HG03575 (cell line): ENCODE data around the gene AGBL1.

ENCODE experiments used
- ATAC-seq: cut with Tn5 transposase; IDR thresholded peaks from one replicate; pipeline ENCODE4 v1.9.1; 2021; ENCODE audit not compliant: unreplicated experiment, insufficient number of reproducible peaks, low FRiP score; ENCODE audit errors: extremely low read depth

Gene AGBL1

GRCh38 chr15:86079508-86080266 is at the start of gene AGBL1:
Gene AGBL1 (plus strand): TSS chr15:86079871.
- ATAC-seq = no peak

- no peak for ATAC-seq
These were observed 44.8 kb upstream of the AGBL1 start for GRCh38 chr15:86034904-86035303.

- ATAC-seq = no peak
These were observed 43.4 kb upstream of the AGBL1 start for GRCh38 chr15:86036243-86036642.

- ATAC-seq = no peak
These were observed 41.2 kb upstream of the AGBL1 start for GRCh38 chr15:86038491-86038890.

- no peak for ATAC-seq
These were observed 39.2 kb upstream of the AGBL1 start for GRCh38 chr15:86040356-86041033.

GRCh38 chr15:86041399-86041798 is 38.3 kb upstream of the AGBL1 start:
- ATAC-seq = no peak

GRCh38 chr15:86042226-86042625 is 37.4 kb upstream of the AGBL1 start:
- ATAC-seq = no peak

- no peak for ATAC-seq
These were observed 34.7 kb upstream of the AGBL1 start for GRCh38 chr15:86044981-86045380.

GRCh38 chr15:86054338-86054737 is 25.3 kb upstream of the AGBL1 start:
- no peak for ATAC-seq

- no peak for ATAC-seq
These were observed 24.0 kb upstream of the AGBL1 start for GRCh38 chr15:86055688-86056087.

GRCh38 chr15:86059851-86060250 is 19.8 kb upstream of the AGBL1 start:
- no peak for ATAC-seq

GRCh38 chr15:86060674-86061073 is 19.0 kb upstream of the AGBL1 start:
- ATAC-seq = no peak

GRCh38 chr15:86061581-86061980 is 18.1 kb upstream of the AGBL1 start:
- ATAC-seq = no peak

GRCh38 chr15:86062646-86063243 is 16.9 kb upstream of the AGBL1 start:
- ATAC-seq = no peak

GRCh38 chr15:86063356-86064095 is 16.1 kb upstream of the AGBL1 start:
- ATAC-seq = no peak

- ATAC-seq = no peak
These were observed 15.3 kb upstream of the AGBL1 start for GRCh38 chr15:86064326-86064725.

GRCh38 chr15:86066174-86066834 is 13.4 kb upstream of the AGBL1 start:
- ATAC-seq = no peak

GRCh38 chr15:86073281-86073680 is 6.4 kb upstream of the AGBL1 start:
- ATAC-seq = no peak

GRCh38 chr15:86076468-86076867 is 3.2 kb upstream of the AGBL1 start:
- no peak for ATAC-seq
